Lower lobe of right lung (tissue), 2 donors: ENCODE results near the gene FANK1. TPM values are rescaled to one million over a fixed set of nuclear protein-coding genes. Genes with fewer than 3 reads are reported as not detected.

ENCODE experiments used
- ATAC-seq, 2 donors: fragments of 200-7000 bp; cut with Tn5 transposase; one replicate each; pipeline ENCODE4 v1.9.1; 2020 to 2022; ENCODE audit warnings: mild to moderate bottlenecking in 2 of 2, moderate library complexity in 2 of 2
- DNase-seq: peaks from one replicate; pipeline ENCODE4 v3.0.0-alpha.2; 2020
- H3K27ac ChIP-seq: fragments of 200-600 bp; one replicate; pipeline ENCODE4 v1.8.0; 2022
- H3K27me3 ChIP-seq: fragments of 200-600 bp; one replicate; pipeline ENCODE4 v1.8.0; 2022; ENCODE audit warnings: low read depth
- H3K36me3 ChIP-seq: fragments of 200-600 bp; one replicate; pipeline ENCODE4 v1.8.0; 2022; ENCODE audit warnings: mild to moderate bottlenecking
- H3K4me1 ChIP-seq: fragments of 200-600 bp; one replicate; pipeline ENCODE4 v1.8.0; 2022
- H3K4me3 ChIP-seq: fragments of 200-600 bp; one replicate; pipeline ENCODE4 v1.8.0; 2022; ENCODE audit warnings: mild to moderate bottlenecking
- H3K9me3 ChIP-seq: fragments of 200-600 bp; one replicate; pipeline ENCODE4 v1.8.0; 2022
- CTCF ChIP-seq: fragments of 200-600 bp; IDR thresholded peaks from one replicate; pipeline ENCODE4 v1.8.0; 2022; ENCODE audit warnings: antibody characterized with exemption, mild to moderate bottlenecking
- intact Hi-C: fragments of 100-400 bp; cut with DNase I; formaldehyde crosslinking; loops from one replicate; pipeline ENCODE4 v1.11.0; 2022
- total RNA-seq: library from RNA; stranded (reverse); fragmentation: NEBNext Ultra II Directional; extraction: Animal tissue kit (Norgen Biotek cat#: 25700); gene quantifications from one replicate; pipeline ENCODE4 v1.2.1, GENCODE V29; 2021
- donor health status: DM: no; HTN: yes; CAD: no; lungs with severe emphysema.

FANK1 gene
- total RNA-seq, 1 donor from 2014 or later: 11.5 TPM

- Histone ChIP-seq H3K27ac (no peak overlapping the region), H3K36me3 (no peaks in the 10 kb centered on the region), H3K9me3 (no peaks in the 10 kb centered on the region), H3K4me3 (no peak overlapping the region), H3K4me1 (no peaks in the 10 kb centered on the region), H3K27me3 (no peaks in the 10 kb centered on the region)
- ATAC-seq (peak; percentile 54 to 76), DNase-seq (no peak)
- intact Hi-C loops: no loop called here
- TF ChIP-seq CTCF: peak; percentile 69
Measured at GRCh38 chr10:125982260-125982948, 86.0 kb downstream of the FANK1 start.

GRCh38 chr10:125983161-125983560 lies 86.8 kb downstream of the FANK1 start:
- no peaks in the 10 kb centered on the region for H3K4me1 ChIP-seq
- TF ChIP-seq CTCF: no peak
- no peak overlapping the region for H3K27ac ChIP-seq
- H3K9me3 ChIP-seq: no peaks in the 10 kb centered on the region
- H3K4me3 ChIP-seq: no peak overlapping the region
- H3K27me3 ChIP-seq: no peaks in the 10 kb centered on the region
- ATAC-seq (no peak), DNase-seq (no peak)
- intact Hi-C loops: no loop called here
- H3K36me3 ChIP-seq: no peaks in the 10 kb centered on the region

- no peaks in the 10 kb centered on the region for H3K9me3 ChIP-seq
- ATAC-seq: no peak
- intact Hi-C loops: no loop called here
- H3K4me1 ChIP-seq: no peaks in the 10 kb centered on the region
- no peaks in the 10 kb centered on the region for H3K36me3 ChIP-seq
- H3K4me3 ChIP-seq: no peak overlapping the region
- no peak for DNase-seq
- H3K27ac ChIP-seq: no peak overlapping the region
- no peak for TF ChIP-seq CTCF
- H3K27me3 ChIP-seq: no peaks in the 10 kb centered on the region
Measured at GRCh38 chr10:125983656-125984055, 87.3 kb downstream of the FANK1 start.

GRCh38 chr10:125984346-125984745 lies 88.0 kb downstream of the FANK1 start:
- Histone ChIP-seq H3K9me3 (no peaks in the 10 kb centered on the region), H3K27ac (no peak overlapping the region), H3K36me3 (no peaks in the 10 kb centered on the region), H3K4me3 (no peak overlapping the region), H3K27me3 (no peaks in the 10 kb centered on the region), H3K4me1 (no peaks in the 10 kb centered on the region)
- ATAC-seq (no peak), DNase-seq (no peak)
- no peak for TF ChIP-seq CTCF
- intact Hi-C loops: no loop called here

- DNase-seq (no peak), ATAC-seq (no peak)
- intact Hi-C loops: no loop called here
- Histone ChIP-seq H3K36me3 (no peaks in the 10 kb centered on the region), H3K27me3 (no peaks in the 10 kb centered on the region), H3K27ac (no peak overlapping the region), H3K4me1 (no peaks in the 10 kb centered on the region), H3K9me3 (no peaks in the 10 kb centered on the region), H3K4me3 (no peak overlapping the region)
- TF ChIP-seq CTCF: no peak
Measured at GRCh38 chr10:125984865-125985495, 88.6 kb downstream of the FANK1 start.
